MM.1S (cell line): ENCODE results near the gene SNRNP70.
A peak's percentile ranks its signal among the peaks of the same experiment; 100 is the strongest.

Experiments
- DNase-seq: peaks from one replicate; pipeline ENCODE4 v3.0.0-alpha.2; 2015
- H2AFZ ChIP-seq: fragments of 300-600 bp; sonication (generic); 2 replicates; pipeline ENCODE4 v1.6.0; 2016; ENCODE audit warnings: antibody characterized with exemption, low read length
- H3F3A ChIP-seq: fragments of 300-600 bp; sonication (generic); 2 replicates; pipeline ENCODE4 v1.6.1; 2016; ENCODE audit warnings: mild to moderate bottlenecking, antibody characterized with exemption, low read length, moderate library complexity, mixed read lengths; ENCODE audit not compliant: insufficient read depth
- H3K27ac ChIP-seq: fragments of 300-600 bp; sonication (generic); 2 replicates; pipeline ENCODE4 v1.5.1; 2016; ENCODE audit warnings: mild to moderate bottlenecking, low read length
- H3K27me3 ChIP-seq: fragments of 300-600 bp; sonication (generic); replicated peaks from 2 replicates; pipeline ENCODE4 v1.6.0; 2016; ENCODE audit warnings: low read length; ENCODE audit not compliant: insufficient read depth
- H3K36me3 ChIP-seq: fragments of 300-600 bp; sonication (generic); replicated peaks from 2 replicates; pipeline ENCODE4 v1.6.1; 2016; ENCODE audit warnings: mild to moderate bottlenecking, low read length, mixed read lengths; ENCODE audit not compliant: insufficient read depth
- H3K4me1 ChIP-seq: fragments of 300-600 bp; sonication (generic); 2 replicates; pipeline ENCODE4 v1.6.1; 2016; ENCODE audit warnings: low read length, mixed read lengths
- H3K4me2 ChIP-seq: fragments of 300-600 bp; sonication (generic); 2 replicates; pipeline ENCODE4 v1.6.0; 2016; ENCODE audit warnings: low read depth, low read length
- H3K4me3 ChIP-seq: fragments of 300-600 bp; sonication (generic); 2 replicates; pipeline ENCODE4 v1.5.1; 2016; ENCODE audit warnings: low read length, mixed read lengths
- H3K79me2 ChIP-seq: fragments of 300-600 bp; sonication (generic); 2 replicates; pipeline ENCODE4 v1.6.1; 2016; ENCODE audit warnings: mixed run types, low read length, mixed read lengths
- H3K9ac ChIP-seq: fragments of 300-600 bp; sonication (generic); 2 replicates; pipeline ENCODE4 v1.6.1; 2016; ENCODE audit warnings: low read length, mixed read lengths
- H3K9me2 ChIP-seq: fragments of 300-600 bp; sonication (generic); replicated peaks from 2 replicates; pipeline ENCODE4 v1.6.1; 2016; ENCODE audit warnings: mild to moderate bottlenecking, low read length, mixed read lengths; ENCODE audit not compliant: insufficient read depth
- H3K9me3 ChIP-seq: fragments of 300-600 bp; sonication (generic); replicated peaks from 2 replicates; pipeline ENCODE4 v1.6.1; 2016; ENCODE audit warnings: mild to moderate bottlenecking, low read length, mixed read lengths; ENCODE audit not compliant: insufficient read depth
- H4K20me1 ChIP-seq: fragments of 300-600 bp; sonication (generic); 2 replicates; pipeline ENCODE4 v1.6.1; 2016; ENCODE audit warnings: mild to moderate bottlenecking, low read length, moderate library complexity, mixed read lengths; ENCODE audit not compliant: insufficient read depth
- CTCF ChIP-seq: fragments of 300-600 bp; sonication (generic); IDR thresholded peaks from 2 replicates; pipeline ENCODE4 v1.5.1; 2016; ENCODE audit warnings: antibody characterized with exemption, low read length, mixed read lengths
- EZH2 ChIP-seq: fragments of 300-600 bp; sonication (generic); optimal IDR thresholded peaks from 2 replicates; pipeline ENCODE3; 2017; ENCODE audit warnings: low read depth, mild to moderate bottlenecking, antibody characterized with exemption, low read length, mixed read lengths
- EZH2phosphoT487 ChIP-seq: fragments of 300-600 bp; sonication (generic); IDR thresholded peaks from 2 replicates; pipeline ENCODE4 v1.6.1; 2018; ENCODE audit warnings: antibody characterized with exemption, low read length

SNRNP70 gene

GRCh38 chr19:49148044-49148682 is 62.9 kb downstream of the SNRNP70 start:
- Histone ChIP-seq H3K4me2 (no peak overlapping the region), H3K36me3 (no peaks in the 10 kb centered on the region), H3K4me3 (no peak overlapping the region)

GRCh38 chr19:49148784-49149651 is 63.8 kb downstream of the SNRNP70 start:
- peak overlapping the region; percentile 99 for H3K4me2 ChIP-seq
- H3K9ac ChIP-seq, result no peak overlapping the region
- peak overlapping the region; percentile 81 for H2AFZ ChIP-seq
- peak; percentile 92 for DNase-seq
- peaks cover 60% of the 10 kb centered on the region for H3K27me3 ChIP-seq
- no peaks in the 10 kb centered on the region for H3F3A ChIP-seq
- H3K79me2 ChIP-seq, result no peaks in the 10 kb centered on the region
- no peaks in the 10 kb centered on the region for H3K36me3 ChIP-seq
- peak overlapping the region; percentile 69 for H3K4me3 ChIP-seq
- H3K4me1 ChIP-seq, result peaks cover 11% of the 10 kb centered on the region; the same call in 1 of the 2 replicates
- TF ChIP-seq EZH2, result no peak
- no peak for TF ChIP-seq CTCF
- TF ChIP-seq EZH2phosphoT487, result no peak
- H3K9me3 ChIP-seq, result no peaks in the 10 kb centered on the region
- H4K20me1 ChIP-seq, result no peaks in the 10 kb centered on the region
- H3K9me2 ChIP-seq, result no peaks in the 10 kb centered on the region
- no peak overlapping the region for H3K27ac ChIP-seq

More at GRCh38 chr19:49148044-49148682, 62.9 kb downstream of the SNRNP70 start:
- Histone ChIP-seq H3K4me1 (peaks cover 11% of the 10 kb centered on the region; the same call in 1 of the 2 replicates), H3K9ac (no peak overlapping the region), H3K9me2 (no peaks in the 10 kb centered on the region), H4K20me1 (no peaks in the 10 kb centered on the region), H3K27ac (no peak overlapping the region), H3K9me3 (no peaks in the 10 kb centered on the region), H3F3A (no peaks in the 10 kb centered on the region), H3K79me2 (no peaks in the 10 kb centered on the region), H2AFZ (no peak overlapping the region), H3K27me3 (peaks cover 53% of the 10 kb centered on the region)
- TF ChIP-seq CTCF (no peak), EZH2 (no peak), EZH2phosphoT487 (no peak)
- DNase-seq, result no peak

- peaks cover 11% of the 10 kb centered on the region; the same call in 1 of the 2 replicates for H3K4me1 ChIP-seq
- DNase-seq, result peak; percentile 19
- TF ChIP-seq CTCF (no peak), EZH2 (no peak), EZH2phosphoT487 (no peak)
- H3K27me3 ChIP-seq, result peaks cover 63% of the 10 kb centered on the region
- peak overlapping the region; percentile 46; the same call in 1 of the 2 replicates for H3K9ac ChIP-seq
- peak overlapping the region; percentile 99 for H3K4me2 ChIP-seq
- no peaks in the 10 kb centered on the region for H3K36me3 ChIP-seq
- H3K9me3 ChIP-seq, result no peaks in the 10 kb centered on the region
- peak overlapping the region; percentile 81 for H2AFZ ChIP-seq
- H3K4me3 ChIP-seq, result peak overlapping the region; percentile 69
- H3K9me2 ChIP-seq, result no peaks in the 10 kb centered on the region
- no peak overlapping the region for H3K27ac ChIP-seq
- no peaks in the 10 kb centered on the region for H3K79me2 ChIP-seq
- H4K20me1 ChIP-seq, result no peaks in the 10 kb centered on the region
- no peaks in the 10 kb centered on the region for H3F3A ChIP-seq
These were observed 64.4 kb downstream of the SNRNP70 start for GRCh38 chr19:49149652-49150105.
